ENCODE results near the gene RBM4. TPM values are rescaled to one million over a fixed set of nuclear protein-coding genes. Genes with fewer than 3 reads are reported as not detected.

RBM4 gene
- total and polyA plus RNA-seq, 2 donors (not counting 1 experiment from before 2014, with no cell fraction given): 125 to 199 TPM

- TF ChIP-seq CTCF (IDR thresholded peaks at IDR 0.05): no peak
- no peak for TF ChIP-seq EZH2 (IDR thresholded peaks at IDR 0.05; ENCODE audit: borderline replicate concordance, insufficient read depth, low read depth, low read length, poor library complexity, severe bottlenecking)
- ChIA-PET CTCF (interaction anchor here (0.7 to 5.5 kb wide), 14 partner anchors 13 to 199 kb away, joined by 3 to 54 read pairs (median 6); partner anchors contain the start of genes CCDC87, CCS, MRPL11 and RBM14), POLR2A (interaction anchor here (0.6 to 3.4 kb wide), 17 partner anchors 9 to 1859 kb away, joined by 3 to 53 read pairs (median 5); partner anchors contain the start of genes CCDC87, CCS, DPP3 and PELI3)
- DNase-seq (no peak), ATAC-seq (ENCODE audit: low read depth) (no peak)
- no peaks in the 10 kb centered on the region for H3K9me3 Mint-ChIP-seq (ENCODE audit: insufficient read depth)
- Histone ChIP-seq H3K4me1 (ENCODE audit: control insufficient read depth in 2 of 2, insufficient read depth in 2 of 2, low read length in 2 of 2) (peaks cover 43 to 54% of the 10 kb centered on the region in 2 donors), H3K27me3 (replicated peaks in 1 of 4; ENCODE audit: control extremely low read depth in 1 of 4, control insufficient read depth in 3 of 4, insufficient read depth in 4 of 4, low read length in 3 of 4) (no peaks in the 10 kb centered on the region), H3K79me2 (ENCODE audit: control insufficient read depth, insufficient read depth, low read length) (peaks cover 98% of the 10 kb centered on the region), H3K4me2 (replicated peaks; ENCODE audit: low read depth, low read length, poor library complexity, severe bottlenecking) (peak overlapping the region; percentile 89), H3K9me3 (ENCODE audit: control extremely low read depth in 1 of 3, control insufficient read depth in 2 of 3, insufficient read depth in 1 of 3, low read length in 2 of 3) (no peaks in the 10 kb centered on the region), H3K36me3 (replicated peaks in 1 of 2; ENCODE audit: control extremely low read depth in 1 of 2, control insufficient read depth in 1 of 2, extremely low read depth in 1 of 2, insufficient read depth in 2 of 2, low read length in 1 of 2) (peaks cover 4 to 45% of the 10 kb centered on the region in 2 experiments), H4K20me1 (ENCODE audit: control insufficient read depth, insufficient read depth, low read length, poor library complexity, severe bottlenecking) (peaks cover 69% of the 10 kb centered on the region), H3K9ac (ENCODE audit: low read length) (peak overlapping the region; percentile 87), H3K4me3 (ENCODE audit: control extremely low read depth in 1 of 5, extremely low read depth in 1 of 5, insufficient read depth in 1 of 5, low read depth in 2 of 5, low read length in 4 of 5) (peak overlapping the region; percentile 41 to 95 (median 88)), H3K27ac (ENCODE audit: low read length in 2 of 2) (peak overlapping the region; percentile 70 to 80), H2AFZ (ENCODE audit: insufficient read depth, low read depth, low read length, poor library complexity, severe bottlenecking) (peak overlapping the region; percentile 74)
- H3K4me1 Mint-ChIP-seq: peaks cover 59% of the 10 kb centered on the region
- peak overlapping the region; percentile 96 for H3K27ac Mint-ChIP-seq
- intact Hi-C loops (cut with micrococcal nuclease): loop anchor here (1.0 to 2.0 kb wide), 5 partner anchors 21 to 206 kb away; partner anchors contain the start of genes CCDC87, CCS, RBM14 and RBM4B
- 65% methylated on average over 10 of the region's 12 CpGs for WGBS (ENCODE audit: insufficient coverage)
- H3K4me3 Mint-ChIP-seq: peak overlapping the region; percentile 99
- H3K27me3 Mint-ChIP-seq: no peaks in the 10 kb centered on the region
These were observed 836 bp upstream of the RBM4 start for GRCh38 chr11:66637557-66638176.
